Suppressor macrophage treated with lipopolysaccharide for 4 hours (primary cell): Measurements from ENCODE around the gene TOMM40.
"Not testable (repeated sequence)": the region's sequence is repeated elsewhere in the genome, so short reads cannot be mapped to it uniquely, and the experiment has no call there.

ENCODE experiments used
- DNase-seq: peaks from one replicate; pipeline ENCODE4 v3.0.0-alpha.2; 2020

TOMM40 gene

DNA sequence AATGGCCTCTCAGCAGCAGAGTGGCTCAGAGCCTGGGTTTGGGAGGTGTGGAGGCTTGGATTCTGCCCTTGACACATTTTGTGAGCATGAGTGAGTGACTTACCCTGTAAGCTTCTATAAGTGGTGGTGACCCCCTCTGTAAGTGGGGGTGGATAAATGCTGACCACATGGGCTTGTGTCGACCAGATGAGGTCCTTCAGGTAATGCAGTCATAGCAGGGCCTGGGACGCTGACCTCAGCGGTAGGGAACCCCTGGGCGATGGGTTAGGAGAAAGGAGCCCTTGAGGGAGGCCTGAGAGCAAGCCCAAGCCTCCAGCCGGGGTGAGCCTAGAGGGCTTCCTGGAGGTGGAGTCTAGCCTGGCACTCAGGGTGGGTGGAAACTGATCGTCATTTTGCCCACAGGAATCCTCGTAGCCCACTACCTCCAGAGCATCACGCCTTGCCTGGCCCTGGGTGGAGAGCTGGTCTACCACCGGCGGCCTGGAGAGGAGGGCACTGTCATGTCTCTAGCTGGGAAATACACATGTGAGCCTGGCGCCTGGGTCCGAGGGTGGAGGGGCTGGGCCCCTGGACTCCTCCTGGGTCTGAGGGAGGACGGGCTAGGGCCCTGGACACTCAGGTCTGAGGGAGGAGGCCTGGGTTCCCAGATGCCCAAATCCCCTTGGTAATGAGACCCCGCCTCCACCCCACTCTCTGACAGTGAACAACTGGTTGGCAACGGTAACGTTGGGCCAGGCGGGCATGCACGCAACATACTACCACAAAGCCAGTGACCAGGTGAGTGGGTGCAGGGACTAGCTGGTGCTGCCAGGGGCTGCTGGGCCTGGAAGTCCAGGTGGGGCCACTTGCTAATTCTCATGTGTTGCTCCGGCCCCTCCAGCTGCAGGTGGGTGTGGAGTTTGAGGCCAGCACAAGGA lies 9.5 kb downstream of the TOMM40 start:
- no peak for DNase-seq

DNA sequence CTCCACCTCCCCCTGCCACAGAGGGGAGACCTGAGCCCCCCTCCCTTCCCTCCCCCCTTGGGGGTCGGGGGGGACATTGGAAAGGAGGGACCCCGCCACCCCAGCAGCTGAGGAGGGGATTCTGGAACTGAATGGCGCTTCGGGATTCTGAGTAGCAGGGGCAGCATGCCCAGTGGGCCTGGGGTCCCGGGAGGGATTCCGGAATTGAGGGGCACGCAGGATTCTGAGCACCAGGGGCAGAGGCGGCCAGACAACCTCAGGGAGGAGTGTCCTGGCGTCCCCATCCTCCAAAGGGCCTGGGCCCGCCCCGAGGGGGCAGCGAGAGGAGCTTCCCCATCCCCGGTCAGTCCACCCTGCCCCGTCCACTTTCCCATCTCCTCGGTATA lies 12.2 kb downstream of the TOMM40 start:
- DNase-seq: no peak

DNA sequence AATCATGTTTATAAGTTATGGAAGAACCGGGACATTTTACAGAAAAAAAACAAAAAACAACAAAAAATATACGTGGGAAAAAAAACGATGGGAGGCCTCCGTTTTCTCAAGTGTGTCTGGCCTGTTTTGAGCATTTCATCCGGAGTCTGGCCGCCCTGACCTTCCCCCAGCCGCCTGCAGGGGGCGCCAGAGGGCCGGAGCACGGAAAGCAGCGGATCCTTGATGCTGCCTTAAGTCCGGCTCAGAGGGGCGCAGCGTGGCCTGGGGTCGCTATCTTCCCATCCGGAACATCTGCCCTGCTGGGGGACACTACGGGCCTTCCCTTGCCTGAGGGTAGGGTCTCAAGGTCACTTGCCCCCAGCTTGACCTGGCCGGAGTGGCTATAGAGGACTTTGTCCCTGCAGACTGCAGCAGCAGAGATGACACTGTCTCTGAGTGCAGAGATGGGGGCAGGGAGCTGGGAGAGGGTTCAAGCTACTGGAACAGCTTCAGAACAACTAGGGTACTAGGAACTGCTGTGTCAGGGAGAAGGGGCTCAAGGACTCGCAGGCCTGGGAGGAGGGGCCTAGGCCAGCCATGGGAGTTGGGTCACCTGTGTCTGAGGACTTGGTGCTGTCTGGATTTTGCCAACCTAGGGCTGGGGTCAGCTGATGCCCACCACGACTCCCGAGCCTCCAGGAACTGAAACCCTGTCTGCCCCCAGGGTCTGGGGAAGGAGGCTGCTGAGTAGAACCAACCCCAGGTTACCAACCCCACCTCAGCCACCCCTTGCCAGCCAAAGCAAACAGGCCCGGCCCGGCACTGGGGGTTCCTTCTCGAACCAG lies 12.8 kb downstream of the TOMM40 start:
- DNase-seq: peak; percentile 73

DNA sequence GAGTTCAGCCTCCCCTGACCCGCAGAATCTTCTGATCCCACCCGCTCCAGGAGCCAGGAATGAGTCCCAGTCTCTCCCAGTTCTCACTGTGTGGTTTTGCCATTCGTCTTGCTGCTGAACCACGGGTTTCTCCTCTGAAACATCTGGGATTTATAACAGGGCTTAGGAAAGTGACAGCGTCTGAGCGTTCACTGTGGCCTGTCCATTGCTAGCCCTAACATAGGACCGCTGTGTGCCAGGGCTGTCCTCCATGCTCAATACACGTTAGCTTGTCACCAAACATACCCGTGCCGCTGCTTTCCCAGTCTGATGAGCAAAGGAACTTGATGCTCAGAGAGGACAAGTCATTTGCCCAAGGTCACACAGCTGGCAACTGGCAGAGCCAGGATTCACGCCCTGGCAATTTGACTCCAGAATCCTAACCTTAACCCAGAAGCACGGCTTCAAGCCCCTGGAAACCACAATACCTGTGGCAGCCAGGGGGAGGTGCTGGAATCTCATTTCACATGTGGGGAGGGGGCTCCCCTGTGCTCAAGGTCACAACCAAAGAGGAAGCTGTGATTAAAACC lies 13.5 kb downstream of the TOMM40 start:
- DNase-seq: no peak

DNA sequence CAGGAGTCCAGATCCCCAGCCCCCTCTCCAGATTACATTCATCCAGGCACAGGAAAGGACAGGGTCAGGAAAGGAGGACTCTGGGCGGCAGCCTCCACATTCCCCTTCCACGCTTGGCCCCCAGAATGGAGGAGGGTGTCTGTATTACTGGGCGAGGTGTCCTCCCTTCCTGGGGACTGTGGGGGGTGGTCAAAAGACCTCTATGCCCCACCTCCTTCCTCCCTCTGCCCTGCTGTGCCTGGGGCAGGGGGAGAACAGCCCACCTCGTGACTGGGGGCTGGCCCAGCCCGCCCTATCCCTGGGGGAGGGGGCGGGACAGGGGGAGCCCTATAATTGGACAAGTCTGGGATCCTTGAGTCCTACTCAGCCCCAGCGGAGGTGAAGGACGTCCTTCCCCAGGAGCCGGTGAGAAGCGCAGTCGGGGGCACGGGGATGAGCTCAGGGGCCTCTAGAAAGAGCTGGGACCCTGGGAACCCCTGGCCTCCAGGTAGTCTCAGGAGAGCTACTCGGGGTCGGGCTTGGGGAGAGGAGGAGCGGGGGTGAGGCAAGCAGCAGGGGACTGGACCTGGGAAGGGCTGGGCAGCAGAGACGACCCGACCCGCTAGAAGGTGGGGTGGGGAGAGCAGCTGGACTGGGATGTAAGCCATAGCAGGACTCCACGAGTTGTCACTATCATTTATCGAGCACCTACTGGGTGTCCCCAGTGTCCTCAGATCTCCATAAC lies 14.5 kb downstream of the TOMM40 start, which contains the start of gene APOE:
Gene APOE (plus strand): TSS at position 360 of the 724 bp plus-strand sequence. CDS start 829 bp downstream, outside the sequence.
- peak; percentile 26 for DNase-seq

DNA sequence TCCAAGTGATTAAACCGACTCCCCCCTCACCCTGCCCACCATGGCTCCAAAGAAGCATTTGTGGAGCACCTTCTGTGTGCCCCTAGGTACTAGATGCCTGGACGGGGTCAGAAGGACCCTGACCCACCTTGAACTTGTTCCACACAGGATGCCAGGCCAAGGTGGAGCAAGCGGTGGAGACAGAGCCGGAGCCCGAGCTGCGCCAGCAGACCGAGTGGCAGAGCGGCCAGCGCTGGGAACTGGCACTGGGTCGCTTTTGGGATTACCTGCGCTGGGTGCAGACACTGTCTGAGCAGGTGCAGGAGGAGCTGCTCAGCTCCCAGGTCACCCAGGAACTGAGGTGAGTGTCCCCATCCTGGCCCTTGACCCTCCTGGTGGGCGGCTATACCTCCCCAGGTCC lies 16.6 kb downstream of the TOMM40 start:
- DNase-seq: no peak

DNA sequence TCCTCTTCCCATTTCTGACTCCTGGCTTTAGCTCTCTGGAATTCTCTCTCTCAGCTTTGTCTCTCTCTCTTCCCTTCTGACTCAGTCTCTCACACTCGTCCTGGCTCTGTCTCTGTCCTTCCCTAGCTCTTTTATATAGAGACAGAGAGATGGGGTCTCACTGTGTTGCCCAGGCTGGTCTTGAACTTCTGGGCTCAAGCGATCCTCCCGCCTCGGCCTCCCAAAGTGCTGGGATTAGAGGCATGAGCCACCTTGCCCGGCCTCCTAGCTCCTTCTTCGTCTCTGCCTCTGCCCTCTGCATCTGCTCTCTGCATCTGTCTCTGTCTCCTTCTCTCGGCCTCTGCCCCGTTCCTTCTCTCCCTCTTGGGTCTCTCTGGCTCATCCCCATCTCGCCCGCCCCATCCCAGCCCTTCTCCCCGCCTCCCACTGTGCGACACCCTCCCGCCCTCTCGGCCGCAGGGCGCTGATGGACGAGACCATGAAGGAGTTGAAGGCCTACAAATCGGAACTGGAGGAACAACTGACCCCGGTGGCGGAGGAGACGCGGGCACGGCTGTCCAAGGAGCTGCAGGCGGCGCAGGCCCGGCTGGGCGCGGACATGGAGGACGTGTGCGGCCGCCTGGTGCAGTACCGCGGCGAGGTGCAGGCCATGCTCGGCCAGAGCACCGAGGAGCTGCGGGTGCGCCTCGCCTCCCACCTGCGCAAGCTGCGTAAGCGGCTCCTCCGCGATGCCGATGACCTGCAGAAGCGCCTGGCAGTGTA lies 17.2 kb downstream of the TOMM40 start:
- no peak for DNase-seq

DNA sequence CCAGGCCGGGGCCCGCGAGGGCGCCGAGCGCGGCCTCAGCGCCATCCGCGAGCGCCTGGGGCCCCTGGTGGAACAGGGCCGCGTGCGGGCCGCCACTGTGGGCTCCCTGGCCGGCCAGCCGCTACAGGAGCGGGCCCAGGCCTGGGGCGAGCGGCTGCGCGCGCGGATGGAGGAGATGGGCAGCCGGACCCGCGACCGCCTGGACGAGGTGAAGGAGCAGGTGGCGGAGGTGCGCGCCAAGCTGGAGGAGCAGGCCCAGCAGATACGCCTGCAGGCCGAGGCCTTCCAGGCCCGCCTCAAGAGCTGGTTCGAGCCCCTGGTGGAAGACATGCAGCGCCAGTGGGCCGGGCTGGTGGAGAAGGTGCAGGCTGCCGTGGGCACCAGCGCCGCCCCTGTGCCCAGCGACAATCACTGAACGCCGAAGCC lies 17.8 kb downstream of the TOMM40 start:
- DNase-seq: no peak

DNA sequence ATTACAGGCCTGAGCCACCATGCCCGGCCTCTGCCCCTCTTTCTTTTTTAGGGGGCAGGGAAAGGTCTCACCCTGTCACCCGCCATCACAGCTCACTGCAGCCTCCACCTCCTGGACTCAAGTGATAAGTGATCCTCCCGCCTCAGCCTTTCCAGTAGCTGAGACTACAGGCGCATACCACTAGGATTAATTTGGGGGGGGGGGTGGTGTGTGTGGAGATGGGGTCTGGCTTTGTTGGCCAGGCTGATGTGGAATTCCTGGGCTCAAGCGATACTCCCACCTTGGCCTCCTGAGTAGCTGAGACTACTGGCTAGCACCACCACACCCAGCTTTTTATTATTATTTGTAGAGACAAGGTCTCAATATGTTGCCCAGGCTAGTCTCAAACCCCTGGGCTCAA lies 18.7 kb downstream of the TOMM40 start:
- DNase-seq: no peak

DNA sequence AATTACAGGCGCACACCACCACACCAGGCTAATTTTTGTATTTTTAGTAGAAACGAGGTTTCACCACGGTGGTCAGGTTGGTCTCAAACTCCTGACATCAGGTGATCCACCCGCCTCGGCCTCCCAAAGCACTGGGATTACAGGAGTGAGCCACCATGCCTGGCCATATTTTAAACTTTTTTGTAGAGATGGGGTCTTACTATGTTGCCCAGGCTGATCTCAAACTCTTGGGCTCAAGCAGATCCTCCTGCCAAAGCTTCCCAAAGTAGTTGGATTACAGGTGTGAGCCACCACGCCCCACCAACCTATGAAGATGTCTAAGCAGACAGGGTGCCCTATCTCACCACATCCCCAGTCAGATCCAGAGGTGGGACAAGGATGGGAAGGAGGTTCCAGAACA lies 20.8 kb downstream of the TOMM40 start:
- not testable (repeated sequence) for DNase-seq

DNA sequence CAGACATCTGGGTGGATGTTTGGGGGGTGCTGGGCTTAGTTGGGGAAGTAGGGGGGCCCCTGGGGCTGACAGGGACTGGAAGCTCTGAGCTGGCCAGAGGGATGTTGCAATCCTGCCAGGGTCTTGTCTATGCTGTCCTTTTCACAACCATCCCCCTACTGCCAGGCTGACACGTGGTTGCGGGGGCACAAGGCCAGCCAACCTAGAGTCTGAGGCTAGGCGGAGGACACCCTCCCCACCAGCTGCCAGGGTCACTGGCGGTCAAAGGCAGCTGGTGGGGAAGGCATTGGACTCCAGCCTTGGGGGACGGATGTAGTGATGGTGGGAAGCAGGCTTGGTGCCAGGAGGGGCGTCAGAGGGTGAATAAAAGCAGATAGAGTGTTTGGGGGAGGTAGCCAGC lies 21.8 kb downstream of the TOMM40 start:
- peak; percentile 72 for DNase-seq

DNA sequence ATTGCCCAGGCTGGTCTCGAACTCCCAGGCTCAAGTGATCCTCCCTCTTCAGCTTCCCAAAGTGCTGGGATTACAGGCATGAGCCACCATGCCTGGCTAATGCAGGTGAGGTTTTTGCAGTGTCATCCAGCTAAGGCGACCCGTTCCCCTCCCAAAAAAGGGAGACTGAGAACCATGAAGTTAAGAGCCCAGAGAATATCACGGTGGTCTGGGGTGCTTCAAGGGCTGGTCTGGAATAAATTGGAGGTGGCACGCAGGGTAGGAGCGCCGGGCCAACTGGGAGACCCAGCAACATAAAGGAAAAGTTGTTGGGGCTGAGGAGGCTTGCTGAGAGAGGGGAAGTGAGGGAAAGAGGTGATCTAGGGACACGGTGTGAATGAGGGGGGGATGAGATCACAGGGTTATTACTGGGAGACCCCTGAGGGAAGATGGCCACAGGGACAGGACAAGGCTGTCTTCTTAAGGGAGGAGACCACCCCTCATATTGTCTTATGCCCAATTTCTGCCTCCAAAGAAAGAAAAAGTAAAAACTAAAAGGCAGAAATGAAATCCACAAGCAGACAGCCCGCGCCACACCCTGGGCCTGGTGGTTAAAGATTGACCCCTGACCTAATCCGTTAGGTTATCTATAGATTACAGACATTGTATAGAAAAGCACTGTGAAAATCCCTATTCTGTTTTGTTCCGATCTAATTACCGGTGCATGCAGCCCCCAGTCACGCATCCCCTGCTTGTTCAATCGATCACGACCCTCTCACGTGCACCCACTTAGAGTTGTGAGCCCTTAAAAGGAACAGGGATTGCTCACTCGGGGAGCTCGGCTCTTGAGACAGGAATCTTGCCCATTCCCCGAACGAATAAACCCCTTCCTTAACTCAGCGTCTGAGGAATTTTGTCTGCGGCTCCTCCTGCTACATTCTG lies 22.7 kb downstream of the TOMM40 start:
- DNase-seq: not testable (repeated sequence)

DNA sequence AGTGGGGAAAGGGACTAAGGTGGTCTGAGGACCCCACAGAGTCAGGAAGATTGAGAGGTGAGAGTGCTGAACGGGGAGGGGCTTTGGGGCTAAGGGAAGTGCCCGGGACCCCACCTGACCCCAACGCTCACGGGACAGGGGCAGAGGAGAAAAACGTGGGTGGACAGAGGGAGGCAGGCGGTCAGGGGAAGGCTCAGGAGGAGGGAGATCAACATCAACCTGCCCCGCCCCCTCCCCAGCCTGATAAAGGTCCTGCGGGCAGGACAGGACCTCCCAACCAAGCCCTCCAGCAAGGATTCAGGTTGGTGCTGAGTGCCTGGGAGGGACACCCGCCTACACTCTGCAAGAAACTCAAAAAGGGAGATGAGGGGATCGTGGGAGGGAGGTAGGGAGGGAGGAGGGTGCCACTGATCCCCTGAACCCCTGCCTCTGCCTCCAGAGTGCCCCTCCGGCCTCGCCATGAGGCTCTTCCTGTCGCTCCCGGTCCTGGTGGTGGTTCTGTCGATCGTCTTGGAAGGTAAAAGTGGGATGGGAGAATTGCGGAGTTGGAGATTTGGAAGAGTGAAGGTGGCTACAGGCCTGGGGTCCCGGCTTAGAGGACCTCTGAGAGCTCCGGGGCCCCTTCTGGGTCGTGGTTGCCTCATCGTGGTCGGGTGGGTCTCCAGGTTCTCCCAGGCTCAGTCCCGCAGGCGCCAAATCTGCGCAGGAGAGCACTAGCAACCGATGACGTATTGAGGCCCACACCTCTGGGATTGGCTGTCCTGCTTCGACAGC lies 23.6 kb downstream of the TOMM40 start, which contains the start of gene APOC1:
Gene APOC1 (plus strand): TSS at position 176 of the 774 bp plus-strand sequence. CDS start 284 bp downstream, at position 460.
- peak; percentile 83 for DNase-seq

DNA sequence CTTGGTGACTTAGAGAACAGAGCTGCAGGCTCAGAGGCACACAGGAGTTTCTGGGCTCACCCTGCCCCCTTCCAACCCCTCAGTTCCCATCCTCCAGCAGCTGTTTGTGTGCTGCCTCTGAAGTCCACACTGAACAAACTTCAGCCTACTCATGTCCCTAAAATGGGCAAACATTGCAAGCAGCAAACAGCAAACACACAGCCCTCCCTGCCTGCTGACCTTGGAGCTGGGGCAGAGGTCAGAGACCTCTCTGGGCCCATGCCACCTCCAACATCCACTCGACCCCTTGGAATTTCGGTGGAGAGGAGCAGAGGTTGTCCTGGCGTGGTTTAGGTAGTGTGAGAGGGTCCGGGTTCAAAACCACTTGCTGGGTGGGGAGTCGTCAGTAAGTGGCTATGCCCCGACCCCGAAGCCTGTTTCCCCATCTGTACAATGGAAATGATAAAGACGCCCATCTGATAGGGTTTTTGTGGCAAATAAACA lies 33.2 kb downstream of the TOMM40 start:
- no peak for DNase-seq

DNA sequence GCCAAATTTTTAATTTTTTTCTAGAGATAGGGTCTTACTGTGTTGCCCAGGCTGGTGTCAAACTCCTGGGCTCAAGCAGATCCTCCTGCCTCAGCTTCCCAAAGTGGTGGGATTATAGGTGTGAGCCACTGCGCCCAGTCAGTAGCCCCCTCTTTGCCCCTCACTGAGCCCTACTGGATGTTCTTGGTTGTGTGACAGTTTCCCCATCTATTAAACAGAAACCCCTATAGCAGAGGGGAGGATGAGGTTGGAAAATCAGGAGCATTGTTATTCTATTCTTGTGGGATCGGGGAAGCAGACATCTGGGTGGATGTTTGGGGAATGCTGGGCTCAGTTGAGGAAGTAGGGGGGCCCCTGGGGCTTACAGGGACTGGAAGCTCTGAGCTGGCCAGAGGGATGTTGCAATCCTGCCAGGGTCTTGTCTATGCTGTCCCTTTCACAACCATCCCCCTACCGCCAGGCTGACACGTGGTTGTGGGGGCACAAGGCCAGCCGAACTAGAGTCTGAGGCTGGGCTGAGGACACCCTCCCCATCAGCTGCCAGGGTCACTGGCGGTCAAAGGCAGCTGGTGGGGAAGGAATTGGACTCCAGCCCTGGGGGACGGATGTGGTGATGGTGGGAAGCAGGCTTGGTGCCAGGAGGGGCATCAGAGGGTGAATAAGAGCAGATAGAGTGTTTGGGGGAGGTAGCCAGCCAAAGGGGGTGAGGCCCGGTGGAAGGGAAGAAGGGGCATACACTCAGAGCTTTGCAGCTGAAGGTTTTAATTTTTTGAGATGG lies 34.2 kb downstream of the TOMM40 start:
- DNase-seq: peak; percentile 86

DNA sequence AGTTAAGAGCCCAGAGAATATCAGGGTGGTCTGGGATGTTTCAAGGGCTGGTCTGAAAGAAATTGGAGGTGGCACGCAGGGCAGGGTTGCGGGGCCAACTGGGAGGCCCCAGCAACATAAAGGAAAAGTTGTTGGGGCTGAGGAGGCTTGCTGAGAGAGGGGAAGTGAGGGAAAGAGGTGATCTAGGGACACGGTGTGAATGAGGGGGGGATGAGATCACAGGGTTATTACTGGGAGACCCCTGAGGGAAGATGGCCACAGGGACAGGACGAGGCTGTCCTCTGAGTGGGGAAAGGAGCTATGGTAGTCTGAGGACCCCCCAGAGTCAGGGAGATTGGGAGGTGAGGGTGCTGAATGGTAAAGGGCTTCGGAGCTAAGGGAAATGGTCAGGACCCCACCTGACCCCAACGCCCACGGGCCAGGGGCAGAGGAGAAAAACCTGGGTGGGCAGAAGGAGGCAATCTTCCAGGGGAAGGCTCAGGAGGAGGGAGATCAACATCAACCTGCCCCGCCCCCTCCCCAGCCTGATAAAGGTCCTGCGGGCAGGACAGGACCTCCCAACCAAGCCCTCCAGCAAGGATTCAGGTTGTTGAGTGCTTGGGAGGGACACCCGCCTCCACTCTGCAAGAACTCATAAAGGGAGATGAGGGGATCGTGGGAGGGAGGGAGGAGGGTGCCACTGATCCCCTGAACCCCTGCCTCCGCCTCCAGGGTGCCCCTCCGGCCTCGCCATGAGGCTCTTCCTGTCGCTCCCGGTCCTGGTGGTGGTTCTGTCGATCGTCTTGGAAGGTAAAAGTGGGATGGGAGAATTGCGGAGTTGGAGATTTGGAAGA lies 35.4 kb downstream of the TOMM40 start:
- not testable (repeated sequence) for DNase-seq

DNA sequence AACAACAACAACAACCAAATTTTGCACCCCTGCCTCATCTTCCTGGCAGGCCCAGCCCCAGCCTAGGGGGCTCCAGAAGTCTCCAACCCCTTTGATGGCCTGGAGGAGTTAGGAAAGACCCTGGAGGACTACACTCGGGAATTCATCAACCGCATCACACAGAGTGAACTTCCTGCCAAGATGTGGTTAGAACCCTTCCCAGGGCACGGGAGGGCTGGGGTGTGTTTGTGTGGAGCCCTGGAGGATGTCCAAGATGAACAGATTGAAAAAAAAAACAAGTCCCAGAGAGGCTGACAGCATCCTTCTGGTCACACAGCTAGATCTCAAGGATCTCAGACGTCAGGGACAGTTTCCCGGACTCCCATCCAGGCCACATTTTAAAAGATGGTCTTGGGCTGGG lies 36.7 kb downstream of the TOMM40 start:
- no peak for DNase-seq

DNA sequence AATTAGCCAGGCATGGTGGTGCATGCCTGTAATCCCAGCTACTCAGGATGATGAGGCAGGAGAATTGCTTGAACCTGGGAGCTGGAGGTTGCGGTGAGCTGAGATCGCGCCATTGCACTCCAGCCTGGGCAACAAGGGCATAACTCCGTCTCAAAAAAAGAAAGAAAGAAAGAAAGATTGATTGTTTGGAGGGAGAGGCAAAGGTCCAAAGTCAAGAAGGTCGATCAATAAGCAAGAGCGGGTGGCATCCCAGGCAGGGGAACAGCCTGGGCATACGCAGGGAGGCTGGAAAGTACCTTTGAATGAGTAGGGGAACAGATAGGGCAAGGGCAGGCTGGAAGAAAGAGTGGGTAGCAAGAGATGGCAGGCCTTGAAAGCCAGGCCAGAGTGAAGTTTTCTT lies 39.0 kb downstream of the TOMM40 start:
- DNase-seq: no peak
